Activated CD4-positive, alpha-beta T cell treated with anti-CD3 and anti-CD28 coated beads, Interleukin-2, amount 50 U/mL, for 1 hour (primary cell): ENCODE data around the gene FAM118A.
"Not testable (repeated sequence)": the region's sequence is repeated elsewhere in the genome, so short reads cannot be mapped to it uniquely, and the experiment has no call there.

Experiments used
- DNase-seq: peaks from one replicate; pipeline ENCODE4 v3.0.0-alpha.2; 2020

The FAM118A gene

GRCh38 chr22:45284705-45285262 is 24.9 kb upstream of the FAM118A start, which contains the start of gene UPK3A:
Gene UPK3A, plus strand, starts transcription at chr22:45284949. Its CDS starts 65 bp downstream, at chr22:45285014.
- peak; percentile 59 for DNase-seq

GRCh38 chr22:45285263-45286058 is 24.3 kb upstream of the FAM118A start:
- no peak for DNase-seq

- no peak for DNase-seq
Observed at GRCh38 chr22:45286854-45287551, 22.7 kb upstream of the FAM118A start.

- no peak for DNase-seq
Observed at GRCh38 chr22:45290410-45290936, 19.3 kb upstream of the FAM118A start.

- DNase-seq: no peak
Observed at GRCh38 chr22:45291061-45291930, 18.4 kb upstream of the FAM118A start.

- no peak for DNase-seq
Observed at GRCh38 chr22:45291931-45292290, 17.8 kb upstream of the FAM118A start.

GRCh38 chr22:45292731-45293442 is 16.8 kb upstream of the FAM118A start:
- DNase-seq: no peak

- no peak for DNase-seq
Observed at GRCh38 chr22:45294030-45294429, 15.7 kb upstream of the FAM118A start.

GRCh38 chr22:45295004-45295403 is 14.7 kb upstream of the FAM118A start:
- DNase-seq: not testable (repeated sequence)

GRCh38 chr22:45295492-45295891 is 14.2 kb upstream of the FAM118A start:
- DNase-seq: no peak

- DNase-seq: peak; percentile 40
Observed at GRCh38 chr22:45296628-45297297, 13.0 kb upstream of the FAM118A start.

GRCh38 chr22:45298934-45299505 is 10.7 kb upstream of the FAM118A start:
- DNase-seq: no peak

GRCh38 chr22:45302751-45303150 is 7.0 kb upstream of the FAM118A start:
- no peak for DNase-seq

GRCh38 chr22:45303181-45303580 is 6.6 kb upstream of the FAM118A start:
- no peak for DNase-seq

- no peak for DNase-seq
Observed at GRCh38 chr22:45304971-45305370, 4.8 kb upstream of the FAM118A start.

- DNase-seq: no peak
Observed at GRCh38 chr22:45305456-45306075, 4.2 kb upstream of the FAM118A start.

GRCh38 chr22:45306139-45306538 is 3.6 kb upstream of the FAM118A start:
- DNase-seq: no peak

GRCh38 chr22:45308391-45308956 is 1.3 kb upstream of the FAM118A start:
- DNase-seq: no peak

GRCh38 chr22:45308957-45309421 is 745 bp upstream of the FAM118A start:
- DNase-seq: peak; percentile 13
